A549 (cell line): ENCODE results near the gene RNASE8. TPM values are rescaled to one million over a fixed set of nuclear protein-coding genes. Genes with fewer than 3 reads are reported as not detected.
"Not testable (repeated sequence)": the region's sequence is repeated elsewhere in the genome, so short reads cannot be mapped to it uniquely, and the experiment has no call there.

Experiments used
- ATAC-seq, 2 experiments: fragments of 200-7000 bp in 1 of 2; fragments of >200 bp in 1 of 2; cut with Nextera tagmentation in 1 of 2; cut with Tn5 transposase in 1 of 2; 3 replicates each; pipeline versions ENCODE4 v1.8.0 to v1.9.1; 2018 to 2020; ENCODE audit warnings: mild to moderate bottlenecking in 1 of 2, moderate library complexity in 1 of 2
- CTCF ChIA-PET: fragments of 300-600 bp; sonication (Branson Sonifier 250); formaldehyde crosslinking; extraction: SDS; loops from one replicate; lab custom pipeline; 2021; ENCODE audit warnings: antibody characterized with exemption, inconsistent platforms; lab: Yijun Ruan, JAX
- POLR2A ChIA-PET: fragments of 350-600 bp; formaldehyde crosslinking; extraction: SDS; loops from one replicate; lab custom pipeline; 2021; ENCODE audit warnings: antibody characterized with exemption, inconsistent platforms; lab: Yijun Ruan, JAX
- DNase-seq, 2 experiments: peaks; one replicate each; pipeline versions ENCODE4 v3.0.0 to v3.0.0-alpha.2; 2011 to 2016; ENCODE audit warnings: low read depth in 1 of 2, low spot score in 1 of 2
- FAIRE-seq: peaks from 2 replicates; lab custom pipeline; 2011; peaks lifted over from hg19 to GRCh38; lab: Jason Lieb, UNC
- H3K27ac ChIP-seq, 2 experiments: fragments of >200 bp; sonication (Bioruptor Twin); formaldehyde crosslinking; 3 replicates each; pipeline ENCODE4 v1.5.1; 2016 to 2017
- H3K4me1 ChIP-seq: fragments of >200 bp; sonication (Bioruptor Twin); formaldehyde crosslinking; 3 replicates; pipeline ENCODE4 v1.6.1; 2016
- H3K4me2 ChIP-seq: fragments of >200 bp; sonication (Bioruptor Twin); formaldehyde crosslinking; 3 replicates; pipeline ENCODE4 v1.6.1; 2016
- H3K4me3 ChIP-seq: fragments of >200 bp; sonication (Bioruptor Twin); formaldehyde crosslinking; 3 replicates; pipeline ENCODE4 v1.5.1; 2016
- H3K9me3 ChIP-seq: fragments of >200 bp; sonication (Bioruptor Twin); formaldehyde crosslinking; 3 replicates; pipeline ENCODE4 v1.6.1; 2016
- ATOH8 ChIP-seq: fragments of 250-450 bp; sonication (Bioruptor Pico); IDR thresholded peaks from 2 replicates; pipeline ENCODE4 v1.5.0; 2020; ENCODE audit warnings: low read depth, mild to moderate bottlenecking, moderate library complexity
- BHLHE40 ChIP-seq: IDR thresholded peaks from 2 replicates; pipeline ENCODE4 v1.6.1; 2012; ENCODE audit warnings: low read depth, low read length, inconsistent platforms
- CHD2 ChIP-seq: fragments of 150-350 bp; IDR thresholded peaks from 2 replicates; pipeline ENCODE4 v1.6.1; 2014; ENCODE audit warnings: low read length; ENCODE audit not compliant: partially characterized antibody
- CHD4 ChIP-seq: fragments of 200-600 bp; sonication (generic); IDR thresholded peaks from 2 replicates; pipeline ENCODE4 v1.6.1; 2016; ENCODE audit warnings: antibody characterized with exemption, mild to moderate bottlenecking, borderline replicate concordance
- EHMT2 ChIP-seq: fragments of 200-600 bp; sonication (generic); IDR thresholded peaks from 2 replicates; pipeline ENCODE4 v1.6.1; 2016; ENCODE audit warnings: antibody characterized with exemption, low read depth, mild to moderate bottlenecking, moderate library complexity
- ELK1 ChIP-seq: fragments of 150-350 bp; IDR thresholded peaks from 2 replicates; pipeline ENCODE4 v1.6.1; 2014; ENCODE audit warnings: low read depth, mild to moderate bottlenecking, low read length
- EP300 ChIP-seq, 2 experiments: fragments of >200 bp; sonication (Bioruptor Twin); formaldehyde crosslinking; IDR thresholded peaks; 2 replicates in 1 of 2; 3 replicates in 1 of 2; pipeline ENCODE4 v1.6.1; 2016 to 2017
- FOSL2 ChIP-seq, 2 experiments: fragments of 450-650 bp in 1 of 2; fragments of >200 bp in 1 of 2; sonication (Bioruptor Twin) in 1 of 2; formaldehyde crosslinking; IDR thresholded peaks; 2 replicates each; pipeline versions ENCODE4 v1.5.0 to v1.6.1; 2016 to 2020; ENCODE audit warnings: mild to moderate bottlenecking in 1 of 2, moderate library complexity in 1 of 2
- GATA3 ChIP-seq: IDR thresholded peaks from 2 replicates; pipeline ENCODE4 v1.6.1; 2012; ENCODE audit warnings: borderline replicate concordance
- HDAC2 ChIP-seq: fragments of 200-600 bp; sonication (generic); IDR thresholded peaks from 2 replicates; pipeline ENCODE4 v1.6.1; 2016
- HMGXB4 ChIP-seq: fragments of 250-450 bp; sonication (Bioruptor Pico); IDR thresholded peaks from 2 replicates; pipeline ENCODE4 v1.5.0; 2021; ENCODE audit warnings: mild to moderate bottlenecking, moderate library complexity, borderline replicate concordance
- KDM5A ChIP-seq: fragments of 200-600 bp; sonication (generic); IDR thresholded peaks from 2 replicates; pipeline ENCODE4 v1.6.1; 2016; ENCODE audit warnings: antibody characterized with exemption, mild to moderate bottlenecking
- MAZ ChIP-seq: fragments of 150-350 bp; IDR thresholded peaks from 2 replicates; pipeline ENCODE4 v1.6.1; 2014; ENCODE audit warnings: antibody characterized with exemption, low read depth, low read length, borderline replicate concordance
- POLR2A ChIP-seq: IDR thresholded peaks from 2 replicates; pipeline ENCODE4 v1.6.1; 2012; ENCODE audit warnings: mild to moderate bottlenecking, low read length
- RARB ChIP-seq: fragments of 250-450 bp; sonication (Bioruptor Pico); IDR thresholded peaks from 2 replicates; pipeline ENCODE4 v1.8.0; 2021; ENCODE audit warnings: mild to moderate bottlenecking, moderate library complexity
- RCOR1 ChIP-seq: fragments of 150-350 bp; IDR thresholded peaks from 2 replicates; pipeline ENCODE4 v1.6.1; 2014; ENCODE audit warnings: antibody characterized with exemption, low read length, low read depth
- REST ChIP-seq: fragments of 200-600 bp; sonication (generic); IDR thresholded peaks from 2 replicates; pipeline ENCODE4 v1.6.1; 2016; ENCODE audit warnings: antibody characterized with exemption, mild to moderate bottlenecking, moderate library complexity
- RFX5 ChIP-seq: fragments of 450-650 bp; IDR thresholded peaks from 2 replicates; pipeline ENCODE4 v1.7.1; 2014; ENCODE audit warnings: antibody characterized with exemption, mild to moderate bottlenecking, moderate library complexity
- SMC3 ChIP-seq: fragments of >200 bp; sonication (Bioruptor Twin); formaldehyde crosslinking; IDR thresholded peaks from 3 replicates; pipeline ENCODE4 v1.6.1; 2018; ENCODE audit warnings: inconsistent platforms
- SREBF2 ChIP-seq: fragments of 450-650 bp; IDR thresholded peaks from 2 replicates; pipeline ENCODE4 v1.6.1; 2014; ENCODE audit warnings: mild to moderate bottlenecking, moderate library complexity
- TFCP2L1 ChIP-seq: fragments of 250-450 bp; sonication (Bioruptor Pico); IDR thresholded peaks from 2 replicates; pipeline ENCODE4 v1.5.0; 2021; ENCODE audit warnings: mild to moderate bottlenecking
- WGBS: methylation state at CpG from one replicate; pipeline ENCODE4 v1.1.6; 2017; ENCODE audit errors: missing lambda C conversion rate; 5-methylcytosine and 5-hydroxymethylcytosine counted together
- polyA minus RNA-seq: library from RNA; depleted of rRNA, polyadenylated mRNA; stranded (reverse); fragments of >200 nt; gene quantifications from 2 replicates; pipeline ENCODE4 v1.2.3, GENCODE V29; 2011; rRNA and poly(A)+ RNA removed
- polyA plus RNA-seq, 4 experiments: library from polyadenylated mRNA; depleted of rRNA in 3 of 4; stranded (reverse); fragments of >200 nt; fragmentation: RNase III in 1 of 4; extraction: RNeasy Plus Mini Kit Qiagen cat#74134 plus additional on column Dnase treatment in 1 of 4; gene quantifications; 2 replicates in 3 of 4; 3 replicates in 1 of 4; pipeline ENCODE4 v1.2.3, GENCODE V29; 2011 to 2017

The RNASE8 gene
- polyA plus RNA-seq (2011; rRNA removed) (not detected in 2 replicates), polyA plus RNA-seq (2017; fragmentation: RNase III; extraction: RNeasy Plus Mini Kit Qiagen cat#74134 plus additional on column Dnase treatment) (not detected in 3 replicates), polyA minus RNA-seq (not detected in 2 replicates)
- not detected in 2 replicates for polyA plus RNA-seq (2012; cell fraction: cytosol; rRNA removed)
- not detected in 2 replicates for polyA plus RNA-seq (2012; cell fraction: nucleus; rRNA removed)

GRCh38 chr14:21057803-21058675 lies at the start of gene RNASE8:
RNASE8 (plus strand) TSS chr14:21057822; CDS start chr14:21057893, 71 bp downstream.
- no peak for TF ChIP-seq CHD4
- TF ChIP-seq, all 56 proteins: peak for 0
- CTCF ChIA-PET, result interaction anchor here (1.0 to 4.8 kb wide), 6 partner anchors 10 to 48 kb away, joined by 3 to 26 read pairs (median 5); no protein-coding TSS in a partner anchor
- H3K27ac ChIP-seq, result no peak within 1 kb of the TSS
- POLR2A ChIA-PET, result no interaction called here
- H3K4me2 ChIP-seq, result no peak within 1 kb of the TSS
- no peak for DNase-seq
- FAIRE-seq, result no peak
- no peak within 1 kb of the TSS for H3K4me3 ChIP-seq
- WGBS, result 62% methylated on average over 8 of the region's 8 CpGs
- H3K4me1 ChIP-seq, result peaks cover 29% of the 10 kb centered on the region
- H3K9me3 ChIP-seq, result no peaks in the 10 kb centered on the region
- ATAC-seq, result peak in 1 of 2 experiments; percentile 46; a peak in 2 of 6 replicates

- DNase-seq, H3K4me3 ChIP-seq, H3K9me3 ChIP-seq, H3K27ac ChIP-seq, H3K4me2 ChIP-seq, POLR2A ChIA-PET, ATAC-seq, H3K4me1 ChIP-seq, FAIRE-seq: not testable (repeated sequence)
- CTCF ChIA-PET, result interaction anchor here (1.4 to 16.3 kb wide), 7 partner anchors 8 to 96 kb away, joined by 3 to 323 read pairs (median 210); partner anchors contain the start of genes RNASE13, RNASE7, RNASE8 and SLC39A2
- 60% methylated on average over 3 of the region's 3 CpGs for WGBS
Measured at GRCh38 chr14:21009721-21010120, 47.9 kb upstream of the RNASE8 start.

- ATAC-seq (no peak), FAIRE-seq (no peak), DNase-seq (no peak)
- no peak for TF ChIP-seq EP300 (IDR thresholded peaks at IDR 0.05)
- no peak for TF ChIP-seq ATOH8
- no peak for TF ChIP-seq POLR2A
- no peak for TF ChIP-seq EHMT2
- no peak for TF ChIP-seq ELK1
- no peak for TF ChIP-seq RFX5
- no peak for TF ChIP-seq FOSL2 (IDR thresholded peaks at IDR 0.05)
- no peak for TF ChIP-seq FOSL2 (CRISPR knock-in tag; IDR thresholded peaks at IDR 0.05)
- no peak for TF ChIP-seq RCOR1
- no peak for TF ChIP-seq HMGXB4 (CRISPR knock-in tag)
- no peak for TF ChIP-seq CHD2
- no peak for TF ChIP-seq SMC3
- no peak for TF ChIP-seq TFCP2L1 (CRISPR knock-in tag)
- no peak for TF ChIP-seq BHLHE40
- TF ChIP-seq REST, result no peak
- no peak for TF ChIP-seq MAZ
- no peak for TF ChIP-seq HDAC2
- TF ChIP-seq RARB (CRISPR knock-in tag), result no peak
- no peak for TF ChIP-seq SREBF2
- no peak for TF ChIP-seq GATA3
- no peak for TF ChIP-seq KDM5A
- POLR2A ChIA-PET, result no interaction called here
- Histone ChIP-seq H3K4me3 (no peak overlapping the region), H3K9me3 (no peaks in the 10 kb centered on the region), H3K27ac (no peak overlapping the region), H3K4me1 (no peaks in the 10 kb centered on the region), H3K4me2 (no peak overlapping the region)
- CTCF ChIA-PET, result interaction anchor here (0.7 to 16.3 kb wide), 9 partner anchors 10 to 94 kb away, joined by 3 to 323 read pairs (median 185); partner anchors contain the start of genes RNASE13, RNASE7, SLC39A2 and TMEM253
- 10% methylated on average over 1 of the region's 1 CpG for WGBS
Measured at GRCh38 chr14:21011136-21011535, 46.5 kb upstream of the RNASE8 start.
